GM10266 (cell line): ENCODE results near the gene ASIP.
"Not testable (repeated sequence)": the region's sequence is repeated elsewhere in the genome, so short reads cannot be mapped to it uniquely, and the experiment has no call there.

Source experiments
- DNase-seq: peaks from one replicate; pipeline ENCODE4 v3.0.0; 2012; ENCODE audit errors: extremely low spot score
- CTCF ChIP-seq: IDR thresholded peaks from 2 replicates; pipeline ENCODE4 v1.5.1; 2012; ENCODE audit warnings: mild to moderate bottlenecking, low read depth; ENCODE audit not compliant: control insufficient read depth, insufficient read depth; ENCODE audit errors: missing control alignments

Gene ASIP

GRCh38 chr20:34210271-34210670 lies 31.0 kb upstream of the ASIP start:
- no peak for DNase-seq
- no peak for TF ChIP-seq CTCF

- no peak for TF ChIP-seq CTCF
- DNase-seq = no peak
These were observed 29.6 kb upstream of the ASIP start for GRCh38 chr20:34211591-34211990.

DNA sequence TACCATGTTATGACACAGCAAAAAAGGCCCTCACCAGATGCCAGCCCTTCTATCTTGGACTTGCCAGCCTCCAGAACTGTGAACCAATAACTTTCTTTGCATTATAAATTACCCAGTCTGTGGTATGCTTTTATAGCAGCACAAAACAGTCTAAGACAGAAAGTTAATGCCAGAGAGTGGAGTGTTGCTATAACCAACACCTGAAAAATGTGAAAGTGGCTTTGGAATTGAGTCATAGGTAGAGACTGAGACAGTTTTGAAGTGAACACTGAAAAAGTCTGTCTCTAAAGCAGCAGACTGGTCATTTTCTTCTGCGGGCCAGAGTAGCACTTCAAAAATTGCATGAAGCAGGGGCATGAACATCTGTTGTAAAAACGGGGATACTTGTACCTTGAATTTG lies 28.0 kb upstream of the ASIP start:
- no peak for DNase-seq
- no peak for TF ChIP-seq CTCF

DNA sequence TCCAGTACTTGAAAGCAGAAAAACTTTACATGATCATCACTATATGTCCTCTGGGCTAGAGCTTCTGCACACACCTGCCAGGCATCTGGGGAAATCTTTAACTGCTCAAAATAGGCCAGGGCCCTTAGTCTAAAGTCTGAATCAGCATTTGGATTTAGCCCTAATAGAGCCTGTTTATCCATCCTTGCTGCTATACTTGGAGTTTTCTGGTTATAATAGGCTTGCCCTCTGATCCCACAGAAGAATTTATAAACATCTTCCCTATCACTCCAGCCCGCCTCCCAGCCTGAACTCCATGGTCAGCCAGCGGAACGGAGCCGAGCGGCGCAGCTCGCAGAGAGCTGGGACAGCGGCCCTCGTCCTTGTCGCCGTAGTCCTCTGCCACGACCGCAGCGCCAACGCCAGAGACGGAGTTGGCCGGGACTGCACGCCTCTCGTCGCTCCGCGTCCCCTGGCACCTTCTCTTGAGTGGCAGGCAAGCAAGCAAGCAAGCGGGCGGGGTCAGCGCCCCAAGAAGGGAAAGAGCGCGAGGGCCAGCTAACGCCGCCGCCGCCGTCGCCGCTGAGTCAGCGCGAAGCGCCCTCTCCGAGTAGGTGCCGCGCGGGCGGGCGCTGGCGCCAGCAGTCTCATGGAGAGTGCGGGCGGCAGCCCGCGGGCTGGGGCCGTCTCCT lies 25.4 kb upstream of the ASIP start:
- no peak for TF ChIP-seq CTCF
- no peak for DNase-seq

DNA sequence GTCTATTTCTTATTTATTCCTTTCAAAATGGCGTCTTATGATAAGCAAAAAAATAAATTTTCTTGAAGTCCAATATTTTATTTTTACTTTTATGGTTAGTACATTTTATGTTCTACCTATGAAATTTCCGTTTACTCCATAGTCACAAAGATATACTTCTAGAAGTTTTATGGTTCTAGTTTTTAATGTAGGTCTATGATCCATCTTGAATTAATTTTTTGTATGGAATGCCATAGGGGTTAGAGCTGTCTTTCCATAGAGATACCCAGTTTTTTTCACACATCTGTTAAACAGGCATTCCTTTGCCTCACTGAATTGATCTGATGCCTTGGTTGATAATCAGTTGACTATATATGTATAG lies 24.9 kb upstream of the ASIP start:
- TF ChIP-seq CTCF = no peak
- no peak for DNase-seq

- no peak for DNase-seq
- no peak for TF ChIP-seq CTCF
These were observed 20.7 kb upstream of the ASIP start for GRCh38 chr20:34220561-34220960.

DNA sequence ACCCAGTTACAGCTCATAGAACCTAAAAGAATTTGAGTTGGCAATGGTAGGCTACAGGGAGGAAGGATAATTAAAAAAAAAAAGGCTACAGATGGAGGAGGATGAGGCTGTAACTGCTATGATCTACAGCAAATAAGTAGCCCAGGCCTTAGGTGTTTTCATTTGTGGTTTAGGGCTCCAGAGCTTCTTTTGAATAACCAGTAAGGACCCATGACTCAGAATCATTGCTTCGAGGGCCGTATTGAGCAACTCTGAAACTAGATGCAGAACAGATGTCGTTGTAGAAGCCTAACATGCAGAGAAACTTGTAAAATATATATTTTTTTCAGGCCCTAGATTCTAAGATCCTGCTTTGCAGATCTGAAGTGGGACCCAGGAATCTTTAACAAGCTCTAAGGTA lies 19.0 kb upstream of the ASIP start:
- DNase-seq = no peak
- no peak for TF ChIP-seq CTCF

- DNase-seq = not testable (repeated sequence)
These were observed 17.0 kb upstream of the ASIP start for GRCh38 chr20:34224251-34224650.
